ENCODE data around the gene ZDHHC8. TPM values are rescaled to one million over a fixed set of nuclear protein-coding genes. Genes with fewer than 3 reads are reported as not detected.

The ZDHHC8 gene
- total RNA-seq, 1 donor from 2014 or later = 100 TPM

DNA sequence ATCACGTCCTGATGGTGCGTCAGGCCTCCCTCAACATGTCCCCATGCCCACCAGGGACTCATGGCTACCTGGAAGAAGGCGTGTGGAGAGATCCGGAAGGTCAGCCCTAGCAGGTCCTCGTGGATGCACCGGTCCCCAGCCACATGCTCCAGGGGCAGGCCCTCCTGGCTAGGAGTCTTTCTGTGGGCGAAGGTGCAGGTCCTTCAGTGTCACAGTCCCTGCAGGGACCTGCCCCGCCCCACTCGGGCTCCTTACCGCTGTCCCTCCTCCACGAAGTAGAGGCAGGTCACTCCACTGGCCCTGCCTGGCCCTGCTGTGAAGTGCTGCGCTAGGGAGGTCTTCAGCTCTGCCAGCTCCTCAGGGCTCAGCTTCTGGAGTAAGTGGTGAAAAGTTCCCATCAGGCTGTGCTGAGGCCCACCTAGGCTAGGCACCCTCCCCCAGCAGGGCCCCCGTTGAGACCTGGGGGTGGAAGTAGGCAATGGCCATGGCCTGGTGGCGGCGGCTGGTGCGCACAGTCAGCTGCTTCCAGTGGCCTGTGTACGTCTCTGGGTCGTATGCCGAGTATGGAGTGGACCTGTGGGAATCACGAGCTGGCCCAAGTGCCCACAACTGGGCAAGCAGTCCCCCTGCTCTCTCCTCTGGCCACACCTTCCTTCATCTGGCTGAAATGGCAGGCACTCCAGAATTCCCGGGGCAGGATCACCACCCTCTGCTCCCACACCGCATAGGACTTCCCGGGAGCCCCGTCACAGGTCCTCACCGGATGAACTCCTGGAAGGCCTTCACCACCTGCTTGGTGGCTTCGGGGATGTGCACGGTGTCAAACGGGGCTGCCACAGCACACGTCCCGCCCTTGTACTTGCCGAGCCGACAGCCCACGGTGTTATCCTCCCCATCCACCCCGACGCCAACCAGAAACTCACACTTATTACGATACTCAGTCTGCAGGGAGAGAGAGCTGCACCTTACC is 16.8 kb upstream of the ZDHHC8 start:
- H3K36me3 Mint-ChIP-seq (ENCODE audit: low read depth) = peaks cover 56% of the 10 kb centered on the region
- intact Hi-C loops (cut with micrococcal nuclease) = loop anchor here (5.0 to 10.0 kb wide), 5 partner anchors 92 to 972 kb away; partner anchors contain the start of genes ESS2, GNB1L, MED15 and RTL10
- peak overlapping the region; percentile 96 for H3K4me3 Mint-ChIP-seq
- peaks cover 2% of the 10 kb centered on the region for H3K27me3 Mint-ChIP-seq
- DNase-seq = no peak
- H3K4me1 Mint-ChIP-seq = peaks cover 37% of the 10 kb centered on the region
- no peaks in the 10 kb centered on the region for H3K9me3 Mint-ChIP-seq
- H3K27ac Mint-ChIP-seq = peak overlapping the region; percentile 82

DNA sequence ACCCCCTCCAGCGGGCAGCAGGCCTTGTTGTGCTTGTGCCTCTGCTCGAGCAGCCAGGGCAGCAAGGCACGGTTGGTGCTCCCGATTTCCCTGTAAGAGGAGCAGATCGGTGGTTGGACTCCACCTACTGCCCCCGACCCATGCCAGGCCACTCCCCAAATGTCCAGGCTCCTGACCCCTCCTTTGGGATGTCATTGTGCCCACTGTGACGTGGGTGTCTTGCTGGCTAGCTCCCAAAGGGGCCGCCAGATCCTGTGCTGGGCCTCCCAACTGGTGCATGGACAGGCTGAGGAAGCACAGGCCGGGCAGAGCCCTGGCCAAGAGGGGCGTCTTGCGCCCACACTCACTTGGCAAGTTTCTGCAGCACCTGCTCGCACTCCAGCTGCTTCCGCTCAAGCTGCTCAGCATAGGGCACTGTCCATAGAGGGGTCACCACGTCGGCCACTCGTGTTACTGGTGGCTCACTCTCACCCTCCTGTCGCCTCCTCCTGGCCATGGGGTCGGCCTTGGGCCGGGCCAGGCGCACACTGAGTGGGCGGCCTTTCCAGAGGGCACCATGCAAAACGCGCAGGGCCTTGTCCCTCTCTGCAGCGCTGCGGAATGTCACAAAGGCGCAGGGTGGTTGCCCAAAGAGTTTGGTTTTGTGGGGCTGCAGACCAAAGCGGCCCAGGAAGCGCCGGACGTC is 15.8 kb upstream of the ZDHHC8 start, which contains the start of gene RANBP1:
Gene RANBP1 (plus strand): TSS at position 414 of the 685 bp plus-strand sequence. CDS start 81 bp downstream, at position 495.
- no peaks in the 10 kb centered on the region for H3K9me3 Mint-ChIP-seq
- intact Hi-C loops (cut with micrococcal nuclease) = loop anchor here (5.0 to 10.0 kb wide), 5 partner anchors 94 to 974 kb away; partner anchors contain the start of genes ESS2, GNB1L, MED15 and RTL10
- H3K27ac Mint-ChIP-seq = peak within 1 kb of the TSS; percentile 96
- H3K27me3 Mint-ChIP-seq = peaks cover 2% of the 10 kb centered on the region
- H3K36me3 Mint-ChIP-seq (ENCODE audit: low read depth) = peaks cover 58% of the 10 kb centered on the region
- H3K4me3 Mint-ChIP-seq = peak within 1 kb of the TSS; percentile 96
- H3K4me1 Mint-ChIP-seq = peaks cover 42% of the 10 kb centered on the region
- DNase-seq = no peak

DNA sequence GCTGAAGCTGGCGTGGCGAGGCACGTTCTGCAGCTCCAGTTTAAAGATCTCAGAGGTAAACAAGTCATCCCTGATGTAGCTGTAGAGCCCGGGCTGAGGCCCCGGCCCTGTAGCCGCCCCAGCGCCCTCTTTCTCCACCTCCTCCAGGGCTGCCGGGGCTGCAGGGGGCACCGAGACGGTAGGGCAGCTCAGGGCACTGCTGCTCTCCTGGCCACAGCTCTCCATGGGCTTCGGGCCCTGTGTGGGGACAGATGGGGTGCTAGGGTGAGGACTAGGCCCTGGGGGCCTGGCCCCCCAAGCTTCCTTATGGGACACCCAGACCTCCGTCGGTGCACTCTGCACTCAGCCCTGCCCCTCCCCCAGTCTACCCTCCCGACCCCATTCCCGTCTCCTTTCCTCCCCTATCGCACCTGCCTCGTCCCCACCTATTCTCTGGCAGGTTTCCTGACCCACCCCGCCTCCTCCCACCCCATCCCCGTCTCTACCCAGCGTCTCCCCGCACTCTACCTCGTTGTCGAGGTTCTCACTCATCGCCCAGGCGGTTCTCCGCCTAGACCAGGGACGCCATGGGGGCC is 15.1 kb upstream of the ZDHHC8 start:
- peaks cover 58% of the 10 kb centered on the region for H3K36me3 Mint-ChIP-seq (ENCODE audit: low read depth)

DNA sequence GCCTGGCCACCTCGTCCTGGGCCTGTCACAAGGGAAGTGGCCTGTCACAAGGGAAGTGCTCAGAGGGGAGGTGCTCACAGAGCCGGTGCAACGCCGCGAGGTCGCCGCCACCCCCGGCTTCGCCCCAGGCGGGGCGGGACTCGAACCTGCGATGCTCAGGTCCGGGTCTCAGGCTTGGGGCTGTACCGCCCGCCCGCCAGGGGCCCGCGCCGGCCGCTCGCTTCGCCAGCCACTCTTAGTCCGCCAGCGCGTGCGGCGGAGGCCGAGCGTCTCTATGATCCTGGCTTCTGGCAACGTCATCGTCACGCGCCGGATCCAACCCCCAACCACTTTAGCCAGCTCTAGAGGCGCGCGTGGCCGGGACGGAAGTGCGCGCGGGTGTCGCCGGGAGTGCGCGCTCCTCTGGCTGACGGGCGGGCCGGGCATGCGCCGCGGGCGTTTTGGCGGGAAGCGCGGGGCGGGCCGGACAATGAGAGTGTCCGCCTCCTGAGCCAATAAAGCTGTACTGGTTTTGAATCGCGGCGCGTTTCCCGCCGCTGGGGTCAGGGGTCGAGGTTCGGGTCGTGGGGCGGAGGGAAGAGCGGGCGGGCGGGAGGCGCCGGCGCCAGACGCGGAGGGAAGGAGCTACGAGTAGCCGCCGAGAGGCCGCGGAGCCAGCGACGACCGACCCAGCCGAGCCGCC is 14.5 kb upstream of the ZDHHC8 start, which contains the start of gene TRMT2A:
Gene TRMT2A (minus strand): TSS at position 276 of the 682 bp plus-strand sequence. CDS start 320 bp downstream, outside the sequence.
- peak within 1 kb of the TSS; percentile 96 for H3K4me3 Mint-ChIP-seq

More for the DNA sequence above, 15.1 kb upstream of the ZDHHC8 start:
- H3K4me1 Mint-ChIP-seq = peaks cover 35% of the 10 kb centered on the region
- H3K4me3 Mint-ChIP-seq = peak overlapping the region; percentile 96
- H3K9me3 Mint-ChIP-seq = no peaks in the 10 kb centered on the region
- DNase-seq = no peak
- intact Hi-C loops (cut with micrococcal nuclease) = loop anchor here (5.0 to 10.0 kb wide), 5 partner anchors 94 to 974 kb away; partner anchors contain the start of genes ESS2, GNB1L, MED15 and RTL10
- peak overlapping the region; percentile 96 for H3K27ac Mint-ChIP-seq
- H3K27me3 Mint-ChIP-seq = peaks cover 2% of the 10 kb centered on the region

DNA sequence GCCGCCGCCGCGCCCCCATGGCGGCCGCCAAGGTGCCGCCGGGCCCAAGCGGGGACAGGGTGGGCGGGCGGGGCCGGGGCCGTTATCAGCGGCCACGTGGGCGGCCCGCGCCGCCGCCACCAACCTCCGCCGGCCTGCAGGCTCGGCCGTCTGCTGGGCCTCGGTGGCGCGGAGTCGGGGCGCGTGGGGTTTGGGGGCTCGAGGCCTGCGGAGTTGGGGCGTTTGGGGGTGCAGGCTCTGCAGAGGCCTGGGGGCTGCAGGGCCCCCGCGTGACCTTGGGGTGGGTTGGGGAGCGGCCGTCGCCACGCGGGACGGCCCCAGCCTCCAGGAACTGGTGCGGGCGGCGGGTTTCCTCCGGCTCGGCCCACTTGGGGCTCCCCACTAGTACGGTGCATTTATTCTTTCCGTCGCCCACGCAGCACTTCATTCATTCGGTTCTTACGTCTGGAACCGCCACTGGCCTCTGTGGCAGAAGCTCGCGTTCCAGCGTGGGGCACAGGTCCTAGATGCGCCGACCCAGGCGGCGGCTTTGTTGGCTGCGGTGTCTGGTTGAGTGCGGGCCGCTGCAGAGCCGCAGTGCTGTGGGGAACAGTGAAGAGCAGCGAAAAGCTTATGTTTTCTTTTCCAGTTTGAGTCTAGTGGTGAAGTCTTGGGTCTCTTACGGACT is 13.8 kb upstream of the ZDHHC8 start:
- Mint-ChIP-seq H3K27ac (peak overlapping the region; percentile 85), H3K27me3 (peaks cover 2% of the 10 kb centered on the region), H3K9me3 (no peaks in the 10 kb centered on the region), H3K36me3 (ENCODE audit: low read depth) (peaks cover 66% of the 10 kb centered on the region), H3K4me3 (peak overlapping the region; percentile 96), H3K4me1 (peaks cover 35% of the 10 kb centered on the region)
- peak; percentile 88 for DNase-seq
- intact Hi-C loops (cut with micrococcal nuclease) = loop anchor here (1.0 to 10.0 kb wide), 8 partner anchors 14 to 975 kb away; partner anchors contain the start of genes DGCR8, ESS2, GNB1L and MED15

More for the DNA sequence above, 14.5 kb upstream of the ZDHHC8 start, which contains the start of gene TRMT2A:
- Mint-ChIP-seq H3K9me3 (no peaks in the 10 kb centered on the region), H3K4me1 (peaks cover 33% of the 10 kb centered on the region), H3K27ac (peak within 1 kb of the TSS; percentile 96), H3K27me3 (peaks cover 2% of the 10 kb centered on the region), H3K36me3 (ENCODE audit: low read depth) (peaks cover 61% of the 10 kb centered on the region)
- peak; percentile 99 for DNase-seq
- intact Hi-C loops (cut with micrococcal nuclease) = loop anchor here (1.0 to 10.0 kb wide), 8 partner anchors 14 to 975 kb away; partner anchors contain the start of genes DGCR8, ESS2, GNB1L and MED15

DNA sequence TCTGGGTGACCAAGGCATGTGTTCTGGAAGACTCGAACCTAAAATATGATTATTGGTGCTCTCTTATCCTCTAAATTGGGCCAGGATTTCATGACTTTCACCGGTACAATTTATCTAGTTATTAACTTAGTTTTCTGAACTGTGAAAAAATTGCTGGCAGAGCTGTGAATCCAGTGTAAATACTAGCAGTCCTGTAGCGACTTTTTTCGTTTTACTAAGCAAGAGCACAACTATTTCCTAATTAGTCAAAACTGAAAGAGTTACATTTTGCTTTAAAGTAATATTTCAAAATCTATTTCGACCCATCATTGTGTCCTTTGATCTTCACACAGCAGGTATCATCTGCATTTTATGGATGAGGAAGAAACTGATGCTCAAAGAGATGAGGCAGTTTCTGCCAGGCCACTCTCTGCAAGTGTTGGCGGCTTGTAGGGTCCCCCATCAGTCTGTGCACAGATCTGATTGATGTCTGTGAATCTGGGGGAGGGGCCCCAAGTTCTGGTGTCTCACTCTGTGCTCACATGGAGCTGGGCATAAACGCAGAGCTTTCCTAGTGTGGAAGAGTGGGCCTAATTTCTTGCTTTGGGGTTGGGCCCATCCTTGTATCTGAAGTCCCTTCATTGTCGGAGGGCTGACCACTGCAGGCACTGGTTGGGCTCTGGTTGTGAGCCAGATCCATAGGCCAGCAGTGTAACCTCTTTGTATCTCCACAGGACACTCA is 13.1 kb upstream of the ZDHHC8 start:
- Mint-ChIP-seq H3K9me3 (no peaks in the 10 kb centered on the region), H3K27me3 (peaks cover 2% of the 10 kb centered on the region), H3K4me1 (peaks cover 37% of the 10 kb centered on the region), H3K36me3 (ENCODE audit: low read depth) (peaks cover 68% of the 10 kb centered on the region), H3K4me3 (peak overlapping the region; percentile 96), H3K27ac (peak overlapping the region; percentile 85)
- intact Hi-C loops (cut with micrococcal nuclease) = loop anchor here (5.0 to 10.0 kb wide), 5 partner anchors 96 to 976 kb away; partner anchors contain the start of genes ESS2, GNB1L, MED15 and RTL10
- DNase-seq = no peak

DNA sequence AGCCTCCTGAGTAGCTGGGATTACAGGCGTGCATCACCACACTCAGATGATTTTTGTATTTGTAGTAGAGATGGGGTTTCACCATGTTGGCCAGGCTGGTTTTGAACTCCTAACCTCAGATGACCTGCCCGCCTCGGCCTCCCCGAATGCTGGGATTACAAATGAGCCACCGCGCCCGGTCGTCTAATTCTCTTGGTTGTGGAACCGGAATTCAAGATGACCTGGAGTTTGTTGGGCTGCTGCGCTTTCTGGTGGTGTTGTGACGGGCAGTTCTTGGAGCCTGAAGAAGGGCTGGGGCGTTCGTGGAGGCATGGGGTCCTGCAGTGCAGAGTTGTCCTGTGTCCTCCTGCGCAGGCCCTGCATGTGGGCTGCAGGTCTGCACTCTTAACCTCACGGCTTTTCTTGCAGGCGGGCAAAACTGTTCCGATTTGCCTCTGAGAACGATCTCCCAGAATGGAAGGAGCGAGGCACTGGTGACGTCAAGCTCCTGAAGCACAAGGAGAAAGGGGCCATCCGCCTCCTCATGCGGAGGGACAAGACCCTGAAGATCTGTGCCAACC is 9.7 kb upstream of the ZDHHC8 start:
- Mint-ChIP-seq H3K4me1 (peaks cover 24% of the 10 kb centered on the region), H3K4me3 (no peak overlapping the region), H3K9me3 (no peaks in the 10 kb centered on the region), H3K36me3 (ENCODE audit: low read depth) (peaks cover 67% of the 10 kb centered on the region), H3K27me3 (peaks cover 2% of the 10 kb centered on the region), H3K27ac (no peak overlapping the region)
- no peak for DNase-seq
- intact Hi-C loops (cut with micrococcal nuclease) = no loop called here

DNA sequence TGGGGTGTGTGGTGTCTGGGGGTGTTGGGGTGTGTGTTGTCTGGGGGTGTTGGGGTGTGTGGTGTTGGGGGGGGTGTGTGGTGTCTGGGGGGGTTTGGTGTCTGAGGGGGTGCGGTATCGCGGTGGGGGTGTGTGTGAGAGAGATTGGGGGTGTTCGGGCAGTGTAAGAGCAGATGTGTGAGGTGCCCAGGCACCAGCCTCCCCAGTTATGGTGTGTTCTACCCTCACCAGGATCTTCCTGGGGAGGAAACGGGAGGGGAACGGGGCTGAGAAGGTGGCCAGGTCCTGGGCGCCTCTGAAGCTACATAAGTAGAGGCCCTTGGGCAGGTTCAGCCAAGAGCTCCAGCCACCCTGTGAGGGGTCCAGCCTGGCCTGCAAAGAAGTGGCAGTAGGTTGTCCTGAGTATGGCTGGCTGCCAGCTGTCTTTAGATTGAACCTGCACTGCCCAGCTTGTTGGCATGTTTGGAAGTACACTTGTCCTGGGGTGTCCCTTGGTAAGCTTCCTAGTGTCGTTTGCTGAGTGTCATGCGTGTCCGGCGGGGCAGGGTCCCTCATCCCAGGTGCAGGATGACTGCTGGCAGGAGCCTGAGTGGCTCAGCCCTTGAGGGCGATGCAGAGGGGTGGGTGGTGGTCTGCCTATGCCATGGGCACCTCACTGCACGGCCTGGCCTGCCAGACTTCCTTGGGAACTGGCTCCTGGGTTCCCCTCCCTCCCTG is 8.1 kb upstream of the ZDHHC8 start:
- no peaks in the 10 kb centered on the region for H3K9me3 Mint-ChIP-seq
- no peak overlapping the region for H3K27ac Mint-ChIP-seq
- no peak overlapping the region for H3K4me3 Mint-ChIP-seq
- peaks cover 23% of the 10 kb centered on the region for H3K4me1 Mint-ChIP-seq
- intact Hi-C loops (cut with micrococcal nuclease) = no loop called here
- peaks cover 68% of the 10 kb centered on the region for H3K36me3 Mint-ChIP-seq (ENCODE audit: low read depth)
- H3K27me3 Mint-ChIP-seq = no peaks in the 10 kb centered on the region
- DNase-seq = no peak

DNA sequence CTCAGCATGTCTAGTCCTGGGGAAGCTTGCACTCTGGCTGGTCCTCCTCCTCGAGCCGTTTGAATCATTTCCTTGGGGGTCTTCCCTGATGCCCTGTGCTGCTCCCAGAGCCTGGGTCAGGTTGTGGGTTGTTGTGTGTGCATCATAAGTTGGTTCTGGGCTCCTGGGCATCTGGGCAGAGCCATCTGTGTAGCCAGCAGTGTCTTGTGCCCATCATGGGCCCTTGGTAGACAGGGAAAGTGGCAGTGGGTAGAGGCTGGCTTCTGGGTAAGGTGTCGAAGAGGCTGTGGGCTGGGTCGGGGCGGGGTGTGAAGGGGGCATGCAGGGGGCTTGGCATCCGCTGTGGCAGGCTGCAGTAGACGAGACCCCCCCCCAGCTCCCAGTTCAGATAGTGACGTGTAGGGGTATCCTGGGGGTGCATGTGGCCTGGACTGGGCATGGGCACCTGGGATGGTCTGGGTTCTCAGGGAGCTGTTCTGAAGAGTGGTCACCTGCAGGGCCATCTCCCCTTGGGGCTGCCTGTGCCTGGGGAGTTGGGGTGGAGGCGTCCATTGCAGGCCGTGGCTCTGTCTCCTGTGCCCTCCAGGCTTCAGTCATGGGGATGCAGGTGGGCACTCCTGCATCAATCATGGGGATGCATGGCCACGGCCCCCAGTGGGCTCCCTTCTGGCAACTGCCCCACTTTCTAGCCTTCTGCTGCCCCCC is 7.4 kb upstream of the ZDHHC8 start:
- Mint-ChIP-seq H3K9me3 (no peaks in the 10 kb centered on the region), H3K4me3 (no peak overlapping the region), H3K4me1 (peaks cover 23% of the 10 kb centered on the region), H3K27ac (no peak overlapping the region), H3K36me3 (ENCODE audit: low read depth) (peaks cover 63% of the 10 kb centered on the region), H3K27me3 (no peaks in the 10 kb centered on the region)
- intact Hi-C loops (cut with micrococcal nuclease) = no loop called here
- no peak for DNase-seq

DNA sequence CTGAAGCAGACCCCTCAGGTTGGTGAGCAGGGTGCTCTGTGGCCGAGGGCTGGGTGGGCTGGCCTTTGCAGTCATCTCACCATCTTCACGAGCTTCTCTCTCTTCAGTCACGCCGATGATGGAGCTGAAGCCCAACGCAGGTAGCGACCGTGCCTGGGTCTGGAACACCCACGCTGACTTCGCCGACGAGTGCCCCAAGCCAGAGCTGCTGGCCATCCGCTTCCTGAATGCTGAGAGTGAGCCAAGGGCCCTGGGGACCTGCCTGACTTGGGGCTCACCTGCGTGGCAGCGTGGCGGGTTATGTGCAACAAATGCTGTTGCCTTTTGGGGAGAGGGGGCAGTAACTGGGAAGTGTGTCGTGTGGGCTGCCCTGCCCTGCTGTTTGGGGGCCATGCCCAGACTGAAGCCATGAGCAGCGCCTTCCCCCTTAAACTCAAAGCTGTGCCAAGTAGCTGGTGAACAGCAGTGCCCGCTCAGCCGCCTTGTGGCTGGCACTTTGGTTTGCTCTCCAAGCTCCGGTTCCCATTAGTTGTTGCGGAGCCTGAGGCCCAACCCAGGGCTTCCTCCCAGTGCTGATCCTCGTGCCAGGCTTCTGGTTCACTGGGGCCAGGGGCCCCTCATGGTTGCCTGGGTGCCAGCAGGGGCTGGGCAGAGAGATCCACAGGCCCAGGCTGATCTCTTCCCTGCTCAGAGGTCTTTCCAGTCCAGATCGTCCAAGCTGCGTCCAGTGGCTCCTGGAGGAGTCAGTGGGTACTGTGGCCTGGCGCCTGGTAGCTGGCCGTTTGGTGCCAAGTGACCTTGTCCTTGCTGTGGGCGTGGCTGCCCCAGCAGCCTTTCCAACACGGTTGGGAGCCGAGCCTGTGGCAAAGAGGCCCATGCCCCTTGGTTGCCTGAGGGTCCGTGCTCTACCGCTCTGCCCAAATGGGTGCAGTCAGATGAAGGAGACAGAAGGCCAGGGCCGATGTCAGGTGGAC is 6.1 kb upstream of the ZDHHC8 start:
- Mint-ChIP-seq H3K27me3 (no peaks in the 10 kb centered on the region), H3K27ac (no peak overlapping the region), H3K4me1 (peaks cover 13% of the 10 kb centered on the region), H3K36me3 (ENCODE audit: low read depth) (peaks cover 51% of the 10 kb centered on the region), H3K4me3 (no peak overlapping the region), H3K9me3 (no peaks in the 10 kb centered on the region)
- DNase-seq = no peak
- intact Hi-C loops (cut with micrococcal nuclease) = no loop called here

All from activated CD4-positive, alpha-beta T cell treated with anti-CD3 and anti-CD28 coated beads, Interleukin-2, amount 10 ng/mL, durations not matched to agents 24 days and 14 days (primary cell).